Stimulated activated naive CD4-positive, alpha-beta T cell (primary cell): ENCODE measurements around the gene MGME1.

ENCODE experiments used
- DNase-seq, 6 experiments: peaks; one replicate each; lab custom pipeline; 2025; lab: John Stamatoyannopoulos, UW

MGME1 gene

DNA sequence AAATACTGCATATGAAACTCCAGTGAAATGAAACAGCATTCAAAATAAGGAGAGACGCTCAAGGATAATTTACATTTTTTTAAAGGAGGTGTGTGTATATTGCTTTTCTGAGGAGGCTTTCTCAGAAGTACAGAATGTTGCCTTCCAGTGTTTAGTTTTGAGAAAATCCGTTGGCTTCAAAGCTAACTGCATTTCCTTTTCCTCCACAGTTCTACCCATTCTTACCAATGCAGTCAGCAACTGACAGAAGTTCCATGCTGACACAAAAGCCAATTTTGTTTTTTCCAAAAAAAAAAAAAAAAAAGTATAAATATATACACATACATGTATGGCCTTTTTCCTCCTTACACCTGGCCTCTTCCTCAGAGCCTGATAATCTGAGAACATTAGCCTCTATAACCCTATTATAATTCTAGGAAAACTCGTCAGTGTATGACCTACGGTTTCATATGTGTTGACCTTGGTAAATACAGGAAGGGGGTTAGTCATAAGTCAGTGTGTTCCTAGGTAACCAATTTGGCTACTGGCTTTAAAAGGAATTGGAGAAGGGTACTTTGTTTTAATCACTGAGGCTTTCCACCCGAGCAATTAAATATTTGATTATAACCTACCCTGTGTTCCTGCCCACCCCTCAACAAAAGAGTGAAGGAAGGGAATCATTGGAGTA is 24.2 kb downstream of the MGME1 start:
- DNase-seq: no peak

DNA sequence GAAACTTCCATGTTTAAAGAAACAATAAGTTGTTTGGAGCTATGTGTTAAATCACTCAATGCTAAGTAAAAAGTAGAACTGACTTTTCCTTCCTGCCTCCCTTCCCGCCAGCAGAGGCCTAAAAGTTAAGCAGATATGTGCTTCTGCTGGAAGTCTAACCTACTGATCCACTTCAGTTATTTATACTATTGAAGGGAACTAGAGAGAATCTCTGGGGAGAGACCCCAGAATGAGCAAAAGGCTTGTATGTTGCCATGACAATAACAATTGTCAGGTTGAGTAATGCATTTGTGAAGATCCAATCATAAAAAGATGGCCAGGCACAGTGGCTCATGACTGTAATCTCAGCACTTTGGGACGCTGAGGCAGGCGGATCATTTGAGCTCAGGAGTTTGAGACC is 24.7 kb downstream of the MGME1 start:
- DNase-seq: no peak

DNA sequence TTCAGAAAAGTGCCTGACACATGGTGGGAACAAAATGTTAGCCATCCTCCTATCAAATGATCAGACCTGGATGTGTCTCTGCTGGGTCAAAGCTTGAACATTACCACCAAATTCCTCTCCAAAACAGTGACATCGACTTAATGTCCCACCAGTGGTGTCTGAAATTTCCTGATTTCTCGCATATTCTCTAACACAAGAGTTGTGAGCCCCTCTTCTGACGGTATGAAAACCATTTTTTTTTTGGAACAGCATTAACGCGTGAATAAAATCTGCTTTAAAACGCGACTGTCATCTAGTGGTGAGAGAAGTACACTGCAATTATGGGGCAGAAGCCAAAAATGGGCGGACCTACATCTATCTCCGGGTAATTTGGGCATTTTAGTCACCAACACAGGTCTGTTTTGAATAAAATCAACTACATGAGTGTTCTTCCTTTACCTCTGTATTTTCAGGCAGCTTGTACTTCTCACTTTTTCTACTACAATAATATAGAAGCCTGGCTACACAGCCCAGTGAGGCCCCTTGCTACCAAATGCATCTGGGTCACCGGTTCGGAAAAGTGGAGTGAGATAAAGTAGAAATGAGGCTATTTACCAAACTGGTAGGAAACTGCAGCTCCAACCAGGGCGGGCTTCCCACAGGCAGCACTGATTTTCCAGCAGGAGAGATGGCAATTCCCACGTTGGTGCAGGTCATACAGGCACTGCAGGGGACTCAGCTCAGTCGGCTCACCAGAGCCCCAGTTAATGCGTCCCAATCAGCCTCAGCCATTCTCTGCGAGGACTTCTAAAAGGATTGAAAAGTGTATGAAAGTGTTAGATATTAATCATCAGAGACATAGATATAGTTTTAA is 27.4 kb downstream of the MGME1 start:
- peak; percentile 7 to 70 (median 18) for DNase-seq

DNA sequence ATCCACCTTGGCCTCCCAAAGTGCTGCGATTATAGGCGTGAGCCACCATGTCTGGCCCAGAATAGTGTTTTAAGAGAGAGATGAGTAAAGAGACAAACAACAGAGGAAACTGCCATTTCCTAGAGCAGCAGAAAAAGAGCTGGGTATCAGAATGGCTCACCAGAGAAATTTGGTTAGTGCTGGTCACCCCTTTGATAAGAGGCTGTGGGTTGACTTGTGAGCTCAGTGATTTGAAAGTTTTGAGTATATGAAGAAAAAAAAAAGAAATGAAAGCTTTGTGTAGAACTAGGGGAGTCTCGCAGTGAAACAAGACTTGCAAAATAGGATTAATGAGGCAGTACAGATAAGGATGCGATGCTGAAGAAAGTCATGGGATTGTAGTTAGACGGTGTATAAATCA is 29.6 kb downstream of the MGME1 start:
- DNase-seq: no peak

DNA sequence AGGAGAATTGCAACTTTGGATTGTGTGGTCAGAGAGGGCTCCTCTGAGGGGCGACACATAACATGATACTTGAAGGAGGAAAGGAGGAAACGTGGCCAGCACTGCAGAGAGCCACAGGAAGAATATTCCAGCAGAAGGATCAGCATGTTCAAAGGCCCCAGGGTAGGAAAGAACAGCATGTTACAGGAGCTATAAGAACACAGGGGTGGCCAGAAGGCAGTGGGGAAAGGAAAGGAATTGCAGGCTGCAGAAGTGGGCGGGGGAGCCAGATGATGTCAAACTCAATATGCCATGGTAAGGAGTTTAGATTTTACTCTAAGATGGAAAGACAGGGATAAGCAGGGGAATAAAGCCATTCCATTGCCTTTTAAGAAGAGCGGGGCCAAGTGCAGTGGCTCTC is 30.7 kb downstream of the MGME1 start:
- no peak for DNase-seq

DNA sequence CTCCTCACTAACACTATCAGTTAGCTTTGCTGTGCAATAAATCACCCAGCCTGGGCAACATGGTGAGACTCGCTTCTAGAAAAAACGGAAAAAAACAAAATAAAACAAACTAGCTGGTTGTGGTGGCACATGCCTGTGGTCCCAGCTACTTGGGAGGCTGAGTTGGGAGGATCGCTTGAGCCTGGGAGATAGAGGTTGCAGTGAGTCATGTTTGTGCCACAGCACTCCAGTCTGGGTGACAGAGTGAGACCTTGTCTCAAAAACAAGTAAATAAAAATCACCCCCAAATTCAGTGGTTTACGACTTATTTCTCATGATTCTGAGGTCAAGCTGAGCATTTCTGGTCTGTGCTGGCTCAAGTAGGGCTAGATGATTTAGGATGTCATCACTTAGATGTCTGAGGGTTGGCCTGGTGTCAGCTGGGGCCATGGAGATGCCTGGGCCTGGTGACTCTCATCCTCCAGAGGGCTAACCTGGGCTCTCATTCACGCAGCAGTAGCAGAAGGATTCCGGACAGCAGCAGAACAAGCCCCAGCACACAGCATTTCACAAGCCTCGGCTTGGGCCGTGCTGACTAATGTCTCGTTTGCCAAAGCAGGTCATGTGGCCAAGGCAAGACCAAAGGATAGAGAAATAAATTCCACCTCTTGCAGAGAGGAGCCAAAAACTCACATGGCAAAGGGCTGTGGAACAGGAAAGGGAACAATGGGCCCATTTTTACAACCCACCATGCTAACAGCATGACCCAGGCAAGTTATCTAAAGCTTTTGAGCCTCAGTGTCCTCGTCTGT is 32.5 kb downstream of the MGME1 start:
- no peak for DNase-seq

DNA sequence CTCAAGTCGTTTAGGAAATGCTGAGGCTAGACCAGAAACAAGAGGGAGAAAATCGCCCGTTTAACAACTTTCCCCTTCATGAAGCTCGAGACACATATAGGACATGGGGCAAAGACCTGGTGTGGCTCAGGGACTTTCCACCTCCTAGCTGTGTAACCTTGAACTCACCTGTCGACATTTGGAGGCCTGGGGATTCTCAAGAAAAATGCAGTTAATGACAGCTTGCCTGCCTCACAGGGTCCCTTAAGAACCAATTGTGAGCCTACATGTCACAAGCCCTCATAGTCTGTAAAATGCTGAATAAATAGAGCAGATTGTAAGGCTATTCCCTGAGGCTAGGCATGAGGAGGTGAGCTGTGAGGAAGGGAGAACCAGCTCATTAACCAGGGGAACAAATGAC is 35.1 kb downstream of the MGME1 start:
- no peak for DNase-seq

DNA sequence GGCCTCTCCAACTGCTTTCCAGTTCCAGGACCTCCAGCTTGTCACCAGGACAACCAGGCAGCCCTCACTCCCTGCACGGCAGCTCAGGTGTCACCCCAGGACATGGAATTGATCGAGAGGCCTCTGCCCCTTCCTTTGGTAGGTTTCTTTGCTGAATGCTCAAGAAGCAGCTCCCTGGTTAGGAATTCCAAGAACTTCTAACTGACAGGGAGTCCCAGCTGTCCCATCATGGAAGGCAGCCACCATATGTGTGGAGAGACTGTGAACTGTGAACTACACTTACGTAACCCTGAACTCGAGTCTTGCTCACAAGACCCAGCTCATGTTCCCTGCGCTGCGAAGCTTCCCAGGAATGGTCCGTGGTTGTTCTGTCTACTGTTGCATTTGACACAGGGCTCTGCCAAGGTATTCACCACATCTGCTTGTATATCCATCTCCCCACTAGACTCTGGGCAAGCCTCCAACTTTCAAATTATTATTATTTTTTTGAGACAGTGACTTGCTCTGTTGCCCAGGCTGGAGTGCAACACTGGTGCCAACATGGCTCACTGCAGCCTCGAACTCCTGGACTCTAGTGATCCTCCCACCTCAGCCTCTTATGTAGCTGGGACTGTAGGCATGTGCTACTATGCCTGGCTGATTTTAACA is 35.7 kb downstream of the MGME1 start:
- DNase-seq: no peak

DNA sequence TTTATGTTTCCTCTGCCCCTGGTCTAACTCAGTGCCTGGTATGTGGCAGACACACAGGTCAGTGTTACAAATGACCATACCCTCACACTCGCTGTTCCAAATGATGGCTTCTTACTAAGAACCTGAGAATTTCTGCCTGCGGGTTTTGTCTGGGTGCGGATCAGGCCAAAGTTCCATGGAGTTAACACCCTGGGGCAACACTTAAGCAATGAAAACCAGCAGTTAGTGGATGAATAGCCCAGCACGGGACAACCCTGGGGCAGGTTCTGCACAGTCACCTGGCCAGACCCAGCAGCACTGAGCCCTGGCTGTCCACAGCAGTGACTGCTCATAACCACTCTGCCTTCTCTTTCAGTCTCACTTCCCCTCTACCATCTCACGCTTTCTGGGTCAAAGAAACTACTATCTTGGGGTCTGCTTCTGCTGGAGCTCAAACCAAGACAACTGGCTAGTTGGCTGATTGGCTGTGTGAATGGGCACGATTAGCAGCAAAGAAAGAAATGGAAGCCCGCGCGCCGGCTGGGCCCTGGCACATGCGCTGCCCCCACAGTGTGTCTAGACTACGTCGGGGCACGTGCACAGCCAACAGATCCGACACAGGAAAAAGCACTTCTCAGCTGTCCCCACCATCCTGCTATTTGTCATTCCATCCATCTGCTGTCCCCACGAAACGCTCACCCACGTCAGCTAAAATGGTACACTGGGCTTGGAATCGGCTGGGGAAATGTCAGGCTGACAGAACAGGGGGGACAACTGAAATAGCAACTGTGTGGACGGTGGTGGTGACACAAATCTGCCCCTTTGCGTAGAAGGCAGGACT is 36.6 kb downstream of the MGME1 start:
- DNase-seq: no peak

DNA sequence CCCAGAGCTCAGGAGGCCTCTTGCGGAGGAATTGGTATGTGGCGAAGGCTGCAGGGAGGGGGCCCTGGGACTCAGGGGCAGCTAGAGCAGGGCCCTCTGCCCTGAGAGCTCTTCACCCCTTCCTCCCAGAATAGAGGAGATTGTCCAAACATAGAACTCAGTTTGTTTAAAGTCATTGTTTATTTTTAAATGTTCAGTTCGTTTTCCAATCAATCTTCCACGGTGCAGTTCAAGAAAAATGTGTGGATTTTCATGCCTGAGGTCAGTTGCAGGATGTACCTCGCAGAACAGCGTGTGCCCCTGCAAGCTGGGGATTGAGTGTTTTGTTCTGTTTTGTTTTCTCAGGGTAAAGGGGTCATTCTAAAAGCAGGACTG is 37.2 kb downstream of the MGME1 start:
- DNase-seq: no peak

DNA sequence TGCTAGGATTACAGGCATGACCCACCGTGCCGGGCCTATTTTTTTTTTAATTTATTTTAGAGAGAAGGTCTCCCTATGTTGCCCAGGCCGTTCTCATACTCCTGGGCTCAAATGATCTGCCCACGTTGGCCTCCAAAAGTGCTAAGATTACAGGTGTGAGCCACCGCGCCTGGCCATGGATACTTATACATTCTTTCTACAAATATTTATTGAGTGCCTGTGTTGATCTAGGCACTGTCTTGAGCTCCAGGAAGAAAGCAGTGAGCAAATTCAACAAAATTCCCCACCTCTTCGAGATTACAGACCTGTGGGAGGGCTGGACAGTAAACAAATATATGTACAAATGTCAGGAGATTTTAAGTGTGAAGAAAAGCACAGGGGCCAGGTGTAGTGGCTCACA is 37.9 kb downstream of the MGME1 start:
- DNase-seq: no peak

DNA sequence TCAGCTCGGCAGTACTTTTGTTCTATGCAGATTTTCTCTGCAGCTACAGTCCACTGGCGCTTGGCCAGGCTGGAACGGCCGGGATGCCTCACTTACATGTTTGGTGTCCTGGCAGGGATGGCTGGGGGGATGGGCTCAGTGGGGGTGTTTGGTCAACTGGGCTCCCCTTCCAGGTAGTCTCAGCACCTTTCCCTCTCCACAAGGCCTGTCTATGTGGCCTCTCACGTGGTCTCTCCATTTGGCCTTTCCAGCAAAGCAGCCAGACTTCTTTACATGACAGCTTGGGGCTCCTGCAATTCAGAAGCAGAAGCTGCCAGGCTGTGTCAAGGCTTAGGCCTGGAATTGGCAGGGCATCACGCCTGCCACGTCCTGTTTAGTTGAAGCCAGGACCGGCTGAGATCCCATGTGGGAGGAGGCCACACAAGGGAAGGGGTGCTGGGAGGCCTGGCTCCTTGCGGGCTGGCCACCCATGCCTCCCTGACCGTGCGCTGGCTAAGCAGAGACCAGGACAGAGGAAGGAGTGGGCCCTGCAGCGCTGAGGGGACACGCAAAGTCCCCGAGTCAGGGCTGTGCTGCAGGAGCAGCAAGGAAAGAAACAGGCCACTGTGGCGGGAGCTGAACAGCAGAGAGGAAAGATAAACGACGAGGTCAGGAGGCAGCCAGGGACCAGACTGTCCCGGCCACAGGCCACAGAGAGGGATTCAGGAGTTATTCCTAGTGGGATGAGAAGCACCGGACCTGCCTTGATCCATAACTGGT is 38.9 kb downstream of the MGME1 start:
- no peak for DNase-seq

DNA sequence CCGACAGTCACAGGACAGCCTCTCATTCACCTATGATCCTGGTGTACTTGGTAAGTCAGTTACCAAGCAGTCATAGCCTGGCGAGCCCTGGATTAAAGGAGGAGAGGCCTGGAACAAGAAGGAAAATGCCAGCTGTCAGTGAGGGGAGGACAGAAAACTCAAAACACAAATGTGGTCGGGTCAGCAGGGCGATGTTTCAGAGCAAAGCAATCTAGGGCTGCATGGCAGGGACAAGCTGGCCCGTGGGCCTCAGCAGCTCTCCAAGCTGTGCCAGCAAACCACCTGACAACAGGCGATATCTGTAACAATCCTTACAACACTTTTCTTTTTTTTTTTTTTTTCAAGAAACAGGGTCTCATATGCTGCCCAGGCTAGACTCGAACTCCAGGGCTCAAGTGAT is 40.3 kb downstream of the MGME1 start:
- no peak for DNase-seq

DNA sequence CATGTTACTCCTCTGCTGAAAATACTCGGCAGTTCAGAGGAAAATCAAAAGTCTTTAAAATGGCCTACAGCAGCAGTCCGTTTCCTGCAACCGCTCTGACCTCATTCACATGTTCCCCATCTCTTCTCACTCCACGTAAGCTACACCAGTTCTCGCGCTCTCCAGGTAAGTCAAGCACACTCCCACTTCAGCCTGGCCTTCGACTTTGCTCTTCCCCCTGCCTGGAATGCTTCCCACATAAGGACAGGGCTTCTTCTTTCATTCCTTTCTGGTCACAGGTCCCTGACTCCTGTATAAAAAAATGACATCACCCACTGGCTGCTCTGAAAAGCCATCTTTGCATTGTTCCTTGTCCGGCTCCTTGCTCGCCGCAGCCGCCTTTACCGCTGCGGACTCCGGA is 42.7 kb downstream of the MGME1 start:
- DNase-seq: no peak

DNA sequence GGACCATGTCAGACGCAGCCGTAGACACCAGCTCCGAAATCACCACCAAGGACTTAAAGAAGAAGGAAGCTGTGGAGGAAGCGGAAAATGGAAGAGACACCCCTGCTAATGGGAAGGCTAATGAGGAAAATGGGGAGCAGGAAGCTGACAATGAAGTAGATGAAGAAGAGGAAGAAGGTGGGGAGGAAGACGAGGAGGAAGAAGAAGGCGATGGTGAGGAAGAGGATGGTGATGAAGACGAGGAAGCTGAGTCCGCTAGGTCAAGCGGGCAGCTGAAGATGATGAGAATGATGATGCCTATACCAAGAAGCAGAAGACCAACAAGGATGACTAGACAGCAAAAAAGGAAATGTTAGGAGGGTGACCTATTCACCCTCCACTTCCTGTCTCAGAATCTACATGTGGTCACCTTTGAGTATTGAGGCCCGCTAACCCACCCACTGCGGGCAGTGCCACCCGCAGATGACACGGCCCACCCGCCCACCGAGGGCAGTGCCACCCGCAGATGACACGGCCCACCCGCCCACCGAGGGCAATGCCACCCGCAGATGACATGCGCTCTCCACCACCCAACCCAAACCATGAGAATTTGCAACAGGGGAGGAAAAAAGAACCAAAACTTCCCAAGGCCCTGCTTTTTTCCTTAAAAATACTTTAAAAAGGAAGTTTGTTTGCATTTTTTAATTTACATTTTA is 43.3 kb downstream of the MGME1 start:
- no peak for DNase-seq

DNA sequence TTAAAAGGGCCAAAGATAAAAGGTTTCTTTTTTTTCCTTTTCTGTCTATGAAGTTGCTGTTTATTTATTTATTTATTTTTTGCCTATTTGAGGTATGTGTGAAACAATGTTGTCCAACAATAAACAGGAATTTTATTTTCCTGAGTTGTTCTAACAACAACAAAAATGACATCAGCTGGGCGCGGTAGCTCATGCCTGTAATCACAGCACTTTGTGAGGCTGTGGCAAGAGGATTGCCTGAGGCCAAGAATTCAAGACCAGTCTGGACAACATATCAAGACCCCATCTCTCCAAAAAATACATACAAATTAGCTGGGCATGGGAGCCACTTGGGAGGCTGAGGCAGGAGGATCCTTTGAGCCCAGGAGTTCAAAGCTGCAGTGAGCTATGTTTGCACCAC is 44.1 kb downstream of the MGME1 start:
- DNase-seq: no peak

DNA sequence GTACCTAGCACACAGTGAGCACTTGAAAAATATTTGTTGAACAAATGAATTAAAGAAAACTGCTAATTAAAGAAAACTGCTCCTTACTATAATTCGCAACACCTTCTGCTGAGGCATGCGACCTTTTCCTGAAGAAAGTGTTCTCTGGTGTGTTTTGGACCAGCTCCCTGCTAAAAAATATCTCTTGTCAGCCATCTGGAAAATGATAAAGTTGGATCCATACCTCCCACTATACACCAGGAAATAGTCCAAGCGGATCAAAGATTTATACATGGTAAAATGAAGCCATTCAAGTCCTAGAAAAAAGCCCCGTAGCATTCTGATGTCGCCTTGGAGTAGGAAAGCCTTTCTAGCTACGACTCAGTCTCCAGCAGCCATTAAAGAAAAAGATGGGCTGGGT is 45.6 kb downstream of the MGME1 start:
- DNase-seq: no peak

DNA sequence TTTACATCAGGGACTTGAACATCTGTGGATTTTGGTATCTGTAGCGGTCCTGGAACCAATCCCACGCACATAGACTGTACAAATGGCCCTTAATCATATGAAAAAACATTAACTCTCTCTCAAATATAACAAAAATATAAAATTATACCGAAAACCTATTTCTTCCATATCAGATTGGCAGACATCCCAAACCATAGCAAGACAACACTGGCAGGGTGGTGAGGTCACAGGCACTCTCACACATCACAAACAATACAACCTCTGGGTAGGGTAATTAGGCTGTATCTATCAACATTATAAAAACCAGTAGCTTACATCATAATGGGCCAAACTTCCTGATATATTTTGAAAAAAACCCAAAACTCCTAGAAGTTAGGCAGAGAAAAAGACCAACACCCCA is 48.0 kb downstream of the MGME1 start:
- no peak for DNase-seq

DNA sequence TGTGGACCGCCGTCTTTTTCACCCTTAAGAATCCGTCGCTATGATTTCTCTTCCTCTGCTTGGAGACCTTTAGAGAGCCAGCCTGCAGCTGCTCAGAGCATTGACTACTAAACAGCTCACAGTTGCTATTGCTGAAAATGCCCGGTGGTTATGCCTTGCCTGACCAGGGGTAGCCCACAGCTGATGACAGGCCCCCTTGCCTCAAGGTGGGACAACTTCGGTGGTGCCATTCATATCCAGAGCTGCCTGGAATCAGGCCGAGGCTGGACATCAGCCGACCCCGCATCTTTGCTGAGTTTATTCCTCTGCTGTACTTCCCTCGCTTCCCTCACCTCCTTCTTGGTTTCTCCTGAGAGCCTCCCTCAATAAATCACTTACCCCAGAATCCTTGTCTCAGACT is 49.3 kb downstream of the MGME1 start:
- DNase-seq: no peak

DNA sequence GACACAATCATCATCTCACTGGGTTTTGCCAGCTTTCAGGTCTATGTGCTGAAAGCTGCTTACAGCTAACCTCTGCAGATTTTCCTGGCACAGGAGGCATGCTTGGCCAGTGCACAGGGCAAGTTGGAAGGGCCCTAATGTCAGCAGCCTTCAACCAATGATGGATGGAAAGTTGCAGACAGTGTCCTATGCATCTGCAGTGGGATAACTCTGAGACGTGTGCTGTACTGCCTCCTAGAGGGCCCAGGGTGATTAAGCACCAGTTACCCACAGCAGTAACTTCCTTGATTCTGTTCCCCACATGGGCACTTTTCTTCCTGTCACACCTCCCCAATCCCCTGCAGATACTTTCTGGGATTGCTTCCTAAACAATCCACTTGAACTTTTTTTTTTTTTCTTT is 50.2 kb downstream of the MGME1 start:
- DNase-seq: no peak
